K562 (cell line): ENCODE data around the gene OCA2. TPM values are rescaled to one million over a fixed set of nuclear protein-coding genes. Genes with fewer than 3 reads are reported as not detected.

Experiments
- ATAC-seq: fragments of 200-7000 bp; cut with Tn5 transposase; 3 replicates; pipeline ENCODE4 v1.9.1; 2020; ENCODE audit warnings: moderate library complexity
- BruUV-seq: library from RNA; stranded (reverse); fragments of 400-500 nt; replicated peaks from 2 replicates; lab custom pipeline; 2021; lab: Mats Ljungman, UMichigan
- CTCF ChIA-PET: fragments of 300-600 bp; formaldehyde crosslinking; extraction: SDS; loops from one replicate; lab custom pipeline; 2021; ENCODE audit warnings: low intra/inter-chr PET ratio; lab: Yijun Ruan, JAX
- POLR2A ChIA-PET: fragments of 300-600, 350-650 bp; sonication (Branson Sonifier 250); formaldehyde crosslinking; extraction: SDS; loops from one replicate; lab custom pipeline; 2021; ENCODE audit warnings: antibody characterized with exemption, inconsistent platforms; lab: Yijun Ruan, JAX
- DNase-seq, 4 experiments: peaks; one replicate each; pipeline versions ENCODE4 v3.0.0 to v3.0.0-alpha.2; 2011 to 2018; ENCODE audit warnings: low spot score in 3 of 4, mixed read lengths in 3 of 4; ENCODE audit errors: extremely low read depth in 1 of 4
- FAIRE-seq: peaks from 2 replicates; lab custom pipeline; 2011; peaks lifted over from hg19 to GRCh38; lab: Jason Lieb, UNC
- H2AFZ ChIP-seq: 2 replicates; pipeline ENCODE4 v1.6.0; 2011; ENCODE audit warnings: low read depth, low read length, control low read depth, inconsistent platforms
- H3K27ac ChIP-seq: fragments of 200-600 bp; 3 replicates; pipeline ENCODE4 v1.8.0; 2011; ENCODE audit warnings: low read depth, mild to moderate bottlenecking, control low read depth, inconsistent platforms, low read length, moderate library complexity, mixed read lengths; ENCODE audit errors: extremely low read depth
- H3K27me3 ChIP-seq, 2 experiments: fragments of 300-600 bp in 1 of 2; 2 replicates in 1 of 2; 3 replicates in 1 of 2; pipeline versions ENCODE4 v1.6.0 to v1.8.0; 2011; ENCODE audit warnings: inconsistent platforms in 2 of 2, low read length in 2 of 2, mild to moderate bottlenecking in 1 of 2, mixed read lengths in 1 of 2, moderate library complexity in 1 of 2; ENCODE audit not compliant: control insufficient read depth in 2 of 2, insufficient read depth in 2 of 2
- H3K36me3 ChIP-seq: fragments of 300-600 bp; 3 replicates; pipeline ENCODE4 v1.8.0; 2011; ENCODE audit warnings: mild to moderate bottlenecking, low read length, inconsistent platforms; ENCODE audit not compliant: control insufficient read depth, insufficient read depth
- H3K4me1 ChIP-seq, 2 experiments: fragments of 200-600 bp in 1 of 2; replicated peaks in 1 of 2; 2 replicates in 1 of 2; 3 replicates in 1 of 2; pipeline versions ENCODE4 v1.5.1 to v1.8.0; 2011; ENCODE audit warnings: inconsistent platforms in 2 of 2, low read length in 2 of 2, mild to moderate bottlenecking in 1 of 2, mixed read lengths in 1 of 2, moderate library complexity in 1 of 2; ENCODE audit not compliant: control insufficient read depth in 2 of 2, insufficient read depth in 2 of 2
- H3K4me2 ChIP-seq: 2 replicates; pipeline ENCODE4 v1.6.1; 2011; ENCODE audit warnings: low read length, control low read depth, inconsistent platforms, mixed read lengths; ENCODE audit not compliant: insufficient read depth
- H3K4me3 ChIP-seq: fragments of 200-600 bp; sonication (generic), shearing (Covaris generic); 2 replicates; pipeline ENCODE4 v1.5.1; 2016; ENCODE audit warnings: control low read depth, inconsistent platforms
- H3K79me2 ChIP-seq: fragments of 200-600 bp; 3 replicates; pipeline ENCODE4 v1.8.0; 2011; ENCODE audit warnings: low read length, inconsistent platforms; ENCODE audit not compliant: control insufficient read depth, insufficient read depth
- H3K9ac ChIP-seq, 2 experiments: 2 replicates each; pipeline versions ENCODE4 v1.6.0 to v1.6.1; 2011; ENCODE audit warnings: low read depth in 2 of 2, low read length in 2 of 2, control low read depth in 1 of 2, inconsistent platforms in 1 of 2, mild to moderate bottlenecking in 1 of 2, mixed read lengths in 1 of 2; ENCODE audit not compliant: insufficient read depth in 1 of 2
- H3K9me1 ChIP-seq: one replicate; pipeline ENCODE4 v1.6.0; 2011; ENCODE audit warnings: inconsistent platforms, mild to moderate bottlenecking, low read length, moderate library complexity; ENCODE audit not compliant: control insufficient read depth, insufficient read depth
- H3K9me3 ChIP-seq: replicated peaks from 2 replicates; pipeline ENCODE4 v1.5.1; 2011; ENCODE audit warnings: low read depth, low read length, inconsistent platforms; ENCODE audit not compliant: control insufficient read depth, insufficient read depth
- H4K20me1 ChIP-seq: replicated peaks from 2 replicates; pipeline ENCODE4 v1.6.1; 2011; ENCODE audit warnings: low read length, inconsistent platforms, mixed read lengths; ENCODE audit not compliant: control insufficient read depth, insufficient read depth
- ZFP1 ChIP-seq: fragments of 450-650 bp; formaldehyde crosslinking; IDR thresholded peaks from 2 replicates; pipeline ENCODE4 v1.4.0; 2020; ENCODE audit warnings: mild to moderate bottlenecking, mixed read lengths
- ZFX ChIP-seq: sonication (generic); formaldehyde crosslinking; IDR thresholded peaks from 2 replicates; pipeline ENCODE4 v1.8.0; 2022; ENCODE audit warnings: mild to moderate bottlenecking, missing genetic modification reagents, moderate library complexity
- ZNF347 ChIP-seq: fragments of 450-650 bp; formaldehyde crosslinking; IDR thresholded peaks from 2 replicates; pipeline ENCODE4 v1.4.0; 2020; ENCODE audit warnings: low read depth, mild to moderate bottlenecking, moderate library complexity
- WGBS: fragments of 100-300 bp; shearing (Covaris generic); methylation state at CpG from one replicate; pipeline ENCODE4 v1.1.6; 2016; ENCODE audit warnings: low coverage, mixed read lengths; ENCODE audit not compliant: insufficient coverage; ENCODE audit errors: missing lambda C conversion rate; 5-methylcytosine and 5-hydroxymethylcytosine counted together
- in situ Hi-C: fragments of 300-500 bp; cut with MboI; formaldehyde crosslinking; loops from 4 replicates; pipeline ENCODE4 v1.15.0; 2018; ENCODE audit warnings: inconsistent platforms, mixed read lengths
- intact Hi-C: fragments of 100-400 bp; cut with micrococcal nuclease; formaldehyde crosslinking; loops from 2 replicates; pipeline ENCODE4 v1.14.2; 2022
- polyA plus RNA-seq, 8 experiments: library from polyadenylated mRNA; depleted of rRNA in 4 of 8; stranded (reverse) in 5 of 8; unstranded in 3 of 8; fragments of >200 nt; fragmentation: Nextera tagmentation in 2 of 8; fragmentation: Illumina TruSeq in 1 of 8; extraction: Ambion mirVana in 2 of 8; extraction: Trizol in 1 of 8; gene quantifications; 2 replicates each; pipeline versions ENCODE4 v1.2.1 to v1.2.3, GENCODE V29; 2011 to 2014; ENCODE audit warnings: inconsistent platforms in 1 of 8, missing spikeins in 1 of 8
- total RNA-seq, 7 experiments: library from RNA; depleted of rRNA in 6 of 7; stranded (reverse); fragments of >200 nt in 6 of 7; fragmentation: Illumina TruSeq in 2 of 7; extraction: Trizol in 2 of 7; gene quantifications; 2 replicates each; pipeline versions ENCODE4 v1.2.1 to v1.2.3, GENCODE V29; 2011 to 2021; ENCODE audit warnings: low replicate concordance in 1 of 7
- TF ChIP-seq, protein P1 (sequence below): fragments of 450-650 bp; IDR thresholded peaks from 2 replicates; pipeline ENCODE4 v1.6.1; 2016; ENCODE audit warnings: mild to moderate bottlenecking

The OCA2 gene
- total and polyA plus RNA-seq, 9 of the 15 experiments (the other 6 are each of a cell fraction or from before 2014, with no cell fraction given), result 0.07 to 0.59 (median 0.17) TPM; not detected in 1

DNA sequence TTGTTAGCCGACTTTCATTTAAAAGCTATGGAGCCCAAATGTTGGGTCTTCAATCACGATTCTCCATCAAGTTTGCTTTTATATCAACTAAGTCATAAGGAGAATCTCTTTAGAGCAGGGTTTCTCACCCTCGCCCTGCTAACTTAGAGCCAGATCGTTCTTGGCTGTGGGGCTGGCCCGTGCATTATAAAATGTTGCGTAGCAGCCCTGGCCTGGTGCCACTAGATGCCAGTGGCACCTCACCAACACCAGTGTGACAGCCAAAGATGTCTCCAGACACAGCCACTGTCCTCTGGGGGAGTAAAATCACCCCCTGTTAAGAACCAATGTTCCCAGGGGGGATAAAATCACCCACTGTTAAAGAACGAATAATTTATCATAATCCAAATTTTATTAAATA, 226.1 kb downstream of the OCA2 start:
- DNase-seq, result no peak
- 1% methylated on average over 7 of the region's 7 CpGs for WGBS
- POLR2A ChIA-PET, result no interaction called here
- in situ Hi-C loops, result no loop called here
- Histone ChIP-seq H2AFZ (no peak overlapping the region), H3K4me3 (no peak overlapping the region), H3K9ac (no peak overlapping the region), H3K9me1 (no peaks in the 10 kb centered on the region), H4K20me1 (no peaks in the 10 kb centered on the region; the same call in 1 of the 2 replicates), H3K36me3 (no peaks in the 10 kb centered on the region), H3K27ac (no peak overlapping the region), H3K4me2 (no peak overlapping the region), H3K79me2 (no peaks in the 10 kb centered on the region), H3K27me3 (peaks cover 0 to 26% of the 10 kb centered on the region in 2 experiments; a peak in 3 of 5 replicates), H3K4me1 (no peaks in the 10 kb centered on the region), H3K9me3 (no peaks in the 10 kb centered on the region)
- intact Hi-C loops, result no loop called here
- no peak for ATAC-seq
- TF ChIP-seq, protein P1, sequence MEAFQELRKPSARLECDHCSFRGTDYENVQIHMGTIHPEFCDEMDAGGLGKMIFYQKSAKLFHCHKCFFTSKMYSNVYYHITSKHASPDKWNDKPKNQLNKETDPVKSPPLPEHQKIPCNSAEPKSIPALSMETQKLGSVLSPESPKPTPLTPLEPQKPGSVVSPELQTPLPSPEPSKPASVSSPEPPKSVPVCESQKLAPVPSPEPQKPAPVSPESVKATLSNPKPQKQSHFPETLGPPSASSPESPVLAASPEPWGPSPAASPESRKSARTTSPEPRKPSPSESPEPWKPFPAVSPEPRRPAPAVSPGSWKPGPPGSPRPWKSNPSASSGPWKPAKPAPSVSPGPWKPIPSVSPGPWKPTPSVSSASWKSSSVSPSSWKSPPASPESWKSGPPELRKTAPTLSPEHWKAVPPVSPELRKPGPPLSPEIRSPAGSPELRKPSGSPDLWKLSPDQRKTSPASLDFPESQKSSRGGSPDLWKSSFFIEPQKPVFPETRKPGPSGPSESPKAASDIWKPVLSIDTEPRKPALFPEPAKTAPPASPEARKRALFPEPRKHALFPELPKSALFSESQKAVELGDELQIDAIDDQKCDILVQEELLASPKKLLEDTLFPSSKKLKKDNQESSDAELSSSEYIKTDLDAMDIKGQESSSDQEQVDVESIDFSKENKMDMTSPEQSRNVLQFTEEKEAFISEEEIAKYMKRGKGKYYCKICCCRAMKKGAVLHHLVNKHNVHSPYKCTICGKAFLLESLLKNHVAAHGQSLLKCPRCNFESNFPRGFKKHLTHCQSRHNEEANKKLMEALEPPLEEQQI, result no peak
- no peak for TF ChIP-seq ZFX
- TF ChIP-seq ZFP1, result no peak
- TF ChIP-seq ZNF347 (CRISPR knock-in tag), result no peak
- CTCF ChIA-PET, result no interaction called here
- no TSS peak for BruUV-seq
- no peak for FAIRE-seq
